D341Med (cell line): ENCODE measurements around the gene OSBPL1A.

Experiments used
- DNase-seq: peaks from one replicate; pipeline ENCODE4 v3.0.0; 2012; ENCODE audit warnings: low spot score

OSBPL1A gene

DNA sequence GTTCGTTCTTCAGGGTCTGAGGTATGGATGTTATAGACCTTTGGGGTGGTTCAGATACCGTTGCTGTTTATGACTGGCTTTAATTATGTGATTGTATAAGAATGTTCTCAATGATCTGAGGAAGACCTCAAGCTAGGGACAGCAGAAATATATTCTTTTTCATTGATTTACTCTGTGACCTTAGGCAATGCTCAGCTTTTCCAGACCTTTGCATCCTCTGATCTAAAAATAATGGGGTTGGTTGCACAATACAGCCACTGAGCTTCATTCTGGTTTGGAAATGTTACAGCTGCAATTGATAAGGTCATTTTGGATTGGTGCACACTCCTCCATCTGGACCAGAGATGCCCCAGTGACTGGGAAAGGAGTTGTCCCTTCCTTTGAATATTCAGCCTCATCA, 276.0 kb downstream of the OSBPL1A start:
- DNase-seq, result no peak

DNA sequence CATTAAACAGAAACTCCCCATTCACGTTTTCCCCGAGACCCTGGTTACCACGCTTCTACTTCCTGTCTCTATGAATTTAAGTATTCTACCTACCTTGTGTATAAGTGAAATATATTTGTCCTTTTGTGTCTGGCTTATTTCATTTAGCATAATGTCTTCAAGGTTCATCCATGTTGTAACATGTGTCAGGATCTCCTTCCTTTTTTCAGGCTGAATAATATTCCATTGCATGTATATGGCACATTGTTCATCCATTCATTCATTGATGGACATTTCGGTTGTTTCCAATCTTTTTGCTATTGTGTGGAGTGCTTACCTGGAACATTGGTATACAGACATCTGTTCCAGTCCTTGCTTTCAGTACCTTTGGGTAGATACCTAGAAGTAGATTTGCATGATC, 276.9 kb downstream of the OSBPL1A start:
- DNase-seq, result no peak

DNA sequence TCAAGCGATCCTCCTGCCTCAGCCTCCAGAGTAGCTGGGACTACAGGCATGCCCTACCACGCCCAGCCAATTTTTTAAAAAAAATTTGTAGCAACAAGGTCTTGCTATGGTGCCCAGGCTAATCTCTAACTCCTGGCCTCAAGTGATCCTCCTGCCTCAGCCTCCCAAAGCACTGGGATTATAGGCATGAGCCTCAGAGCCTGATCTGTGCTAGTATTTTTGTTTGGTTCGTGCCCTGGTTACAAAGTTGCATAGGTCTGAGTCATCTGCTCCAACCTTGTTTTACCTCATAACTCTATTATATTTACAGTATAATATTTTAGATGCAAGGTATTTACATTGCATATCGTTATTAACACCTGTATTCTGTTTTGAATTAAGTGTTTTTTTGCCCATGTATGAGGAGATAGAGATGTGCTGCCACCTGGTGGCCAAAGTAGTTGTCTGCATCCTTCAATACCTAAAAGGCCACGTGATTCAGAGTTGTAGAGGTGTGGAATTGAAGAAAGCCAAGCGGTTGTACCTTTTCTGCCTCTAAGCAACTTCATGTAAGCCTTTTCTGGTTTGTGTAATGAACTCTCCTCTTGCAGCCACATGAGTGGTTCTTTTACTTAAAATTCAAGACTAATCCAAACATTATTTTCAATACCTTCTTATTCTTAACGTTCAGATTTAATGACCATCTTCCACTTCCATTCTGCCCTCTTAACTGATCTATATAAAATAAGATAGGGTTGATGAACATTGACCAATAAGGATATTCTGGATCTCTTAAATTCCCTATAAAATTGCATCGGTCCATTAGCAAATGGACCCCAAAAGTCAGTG, 278.7 kb downstream of the OSBPL1A start:
- DNase-seq, result peak; percentile 67

DNA sequence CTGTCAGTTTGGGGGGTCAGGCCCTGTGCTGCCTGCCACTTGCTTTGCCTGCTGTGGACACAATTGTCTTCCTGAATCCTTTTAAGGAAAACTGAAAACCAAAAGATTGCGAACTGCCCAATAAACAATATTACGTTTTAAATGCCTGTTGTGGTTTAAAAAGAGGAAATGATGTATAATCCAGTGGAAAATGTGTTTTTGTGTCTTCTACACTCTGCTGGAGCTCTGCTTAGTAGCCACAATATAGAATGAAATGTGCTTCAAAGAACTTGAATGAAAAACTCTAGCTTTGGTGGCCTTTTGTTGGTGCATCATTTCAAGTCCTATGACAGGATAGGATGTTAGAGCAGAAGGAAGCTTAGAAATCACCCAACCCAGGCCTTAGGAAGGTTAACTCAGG, 282.0 kb downstream of the OSBPL1A start:
- no peak for DNase-seq

DNA sequence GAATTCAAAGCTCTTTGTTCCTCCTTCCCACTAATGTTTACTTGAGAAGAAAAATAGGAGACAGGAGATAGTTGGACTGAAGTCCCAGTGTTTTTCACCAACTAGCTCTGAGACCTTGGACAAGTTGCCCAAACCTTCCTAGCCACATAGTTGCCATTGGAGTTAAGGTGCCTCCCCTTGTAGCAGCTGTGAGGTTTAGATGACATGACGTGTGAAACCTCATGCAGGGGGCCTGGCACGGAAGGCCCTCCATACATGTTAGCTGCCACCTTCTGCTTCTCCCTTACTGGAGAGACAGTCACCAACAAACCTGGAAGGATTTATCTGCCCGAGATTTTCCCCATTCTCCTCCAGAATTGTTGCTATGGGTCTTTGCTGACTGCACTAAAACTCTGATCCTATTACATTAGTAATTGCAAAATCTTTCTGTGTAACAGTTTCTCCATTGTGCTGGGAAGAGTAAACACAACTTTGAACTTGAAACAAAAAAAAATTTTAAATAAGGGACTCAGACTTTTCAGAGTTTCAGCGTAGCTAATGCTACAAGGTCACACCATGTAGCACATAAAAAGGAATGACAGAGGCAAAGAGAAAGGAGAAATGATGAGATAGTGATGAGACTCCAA, 282.6 kb downstream of the OSBPL1A start:
- DNase-seq, result no peak

DNA sequence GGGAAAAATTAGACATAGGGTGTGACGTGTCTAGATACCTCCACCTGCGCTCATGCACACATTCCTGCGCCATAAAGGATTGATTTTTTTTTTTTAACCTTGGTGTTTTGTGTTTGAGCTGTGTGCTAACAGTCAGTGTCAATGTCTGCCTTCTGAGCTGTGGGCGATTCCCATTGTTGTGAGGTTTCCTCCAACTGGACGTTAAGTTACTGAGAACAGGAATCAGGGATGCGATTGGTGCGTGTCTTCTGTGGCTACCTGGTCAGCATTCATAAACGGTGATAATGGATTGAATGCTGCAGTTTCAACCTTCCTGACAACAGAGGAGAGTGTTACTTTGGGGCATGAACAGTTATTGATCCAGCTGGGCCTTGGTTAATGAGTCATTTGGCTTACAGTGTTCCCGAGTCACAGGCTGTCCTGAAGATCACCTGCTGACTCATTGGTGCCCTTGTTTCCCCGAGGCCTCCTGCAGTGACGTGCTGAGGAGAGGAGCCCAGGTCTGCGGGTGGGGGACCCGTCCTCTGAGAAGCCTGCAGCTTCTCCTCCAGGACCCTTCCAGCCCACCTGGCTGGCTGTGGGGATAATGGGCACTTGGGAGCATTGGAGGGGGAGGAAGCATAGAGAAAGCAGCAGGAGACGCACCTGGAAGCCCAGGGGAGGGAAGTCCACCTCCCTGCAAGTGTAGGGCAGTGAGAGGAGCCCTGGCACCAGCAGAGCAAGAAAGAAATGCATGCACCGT, 284.6 kb downstream of the OSBPL1A start:
- DNase-seq, result no peak

DNA sequence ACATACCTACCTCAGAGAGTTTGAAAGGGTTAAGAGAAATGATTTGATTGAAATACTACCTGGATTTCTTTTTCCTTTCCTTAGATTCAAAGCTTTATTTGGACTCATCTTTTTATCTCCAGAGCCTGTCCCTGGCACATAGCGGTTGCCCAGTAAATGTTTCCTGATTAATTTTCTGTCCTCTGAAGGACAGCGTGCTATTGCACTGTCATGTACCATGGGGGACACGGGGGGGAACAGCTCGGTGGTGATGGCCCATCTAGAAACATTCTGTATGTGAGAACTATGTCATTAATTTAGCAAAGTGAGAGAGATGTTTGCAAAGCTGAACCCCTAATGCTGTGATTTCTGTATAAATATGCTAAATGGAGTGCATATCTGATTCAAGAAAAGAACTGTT, 285.2 kb downstream of the OSBPL1A start:
- DNase-seq, result no peak
